Measurements from ENCODE around the gene CLTC. TPM values are rescaled to one million over a fixed set of nuclear protein-coding genes. Genes with fewer than 3 reads are reported as not detected.

The CLTC gene
- total and polyA plus RNA-seq, 2 of the 13 experiments (the other 11 are each of a cell fraction or from before 2014, with no cell fraction given), result 134 to 283 TPM

GRCh38 chr17:59693582-59693981 is 73.9 kb downstream of the CLTC start:
- no peak overlapping the region for H3K4me2 ChIP-seq (ENCODE audit: low read depth, low read length)
- no peaks in the 10 kb centered on the region for H3K9me3 ChIP-seq (ENCODE audit: low read length)
- ChIA-PET CTCF (ENCODE audit: low intra/inter-chr PET ratio, low total read pairs) (no interaction called here), POLR2A (interaction anchor here (2.1 kb wide), 1 partner anchor 13 kb away, joined by 6 read pairs; the partner anchor contains the start of genes PTRH2 and VMP1)
- no peak overlapping the region for H3K4me3 ChIP-seq (replicated peaks in 1 of 3; ENCODE audit: insufficient read depth in 1 of 3, low read depth in 2 of 3, low read length in 3 of 3)
- no peak overlapping the region for H3K9ac ChIP-seq (ENCODE audit: insufficient read depth, low read depth, low read length)
- 96% methylated on average over 7 of the region's 7 CpGs for WGBS (ENCODE audit: low lambda C conversion rate)
- DNase-seq (ENCODE audit: low spot score) (no peak), ATAC-seq (no peak; the same call in 2 of the 3 replicates), FAIRE-seq (no peak)
- TF ChIP-seq MEF2D (CRISPR knock-in tag; IDR thresholded peaks at IDR 0.05), result no peak
- no peak for TF ChIP-seq SMARCE1 (IDR thresholded peaks at IDR 0.05; ENCODE audit: borderline replicate concordance)
- TF ChIP-seq TERF1 (CRISPR knock-in tag; IDR thresholded peaks at IDR 0.05), result no peak
- peak; percentile 73 for TF ChIP-seq RBM22 (optimal IDR thresholded peaks at IDR 0.05; ENCODE audit: low read length)
- peaks cover 31 to 77% of the 10 kb centered on the region in 2 experiments for H3K36me3 ChIP-seq (replicated peaks in 1 of 2; ENCODE audit: control insufficient read depth in 1 of 2, insufficient read depth in 2 of 2, low read length in 2 of 2)
- peaks cover 27% of the 10 kb centered on the region for H3K79me2 ChIP-seq (ENCODE audit: insufficient read depth, low read length)
- peak overlapping the region; percentile 1 for H3K27ac ChIP-seq (ENCODE audit: extremely low read length, insufficient read depth, low read length)
- no peak overlapping the region for H2AFZ ChIP-seq (ENCODE audit: low read length)
- no TSS peak for BruUV-seq (replicated peaks)
- H3K27me3 ChIP-seq (ENCODE audit: control insufficient read depth in 1 of 2, insufficient read depth in 2 of 2, low read length in 2 of 2), result no peaks in the 10 kb centered on the region
- intact Hi-C loops (cut with micrococcal nuclease; ENCODE audit: unreplicated experiment) (no loop called here), in situ Hi-C loops (cut with HindIII; ENCODE audit: extremely low pct_ligation_motif_present, low pct_unique_long_range_greater_than_20kb) (no loop called here)
- peaks cover 41% of the 10 kb centered on the region for H3K4me1 ChIP-seq (ENCODE audit: insufficient read depth, low read length)
- H4K20me1 ChIP-seq (ENCODE audit: insufficient read depth, low read length), result peaks cover 25% of the 10 kb centered on the region

- intact Hi-C loops (cut with micrococcal nuclease; ENCODE audit: unreplicated experiment), result no loop called here
- ATAC-seq, result peak; percentile 25; the same call in 2 of the 3 replicates
- Histone ChIP-seq H2AFZ (ENCODE audit: low read length) (no peak overlapping the region), H3K4me3 (replicated peaks in 1 of 3; ENCODE audit: insufficient read depth in 1 of 3, low read depth in 2 of 3, low read length in 3 of 3) (no peak overlapping the region), H3K4me2 (ENCODE audit: low read depth, low read length) (no peak overlapping the region), H3K4me1 (ENCODE audit: insufficient read depth, low read length) (peaks cover 48% of the 10 kb centered on the region), H3K9ac (ENCODE audit: insufficient read depth, low read depth, low read length) (no peak overlapping the region), H3K36me3 (replicated peaks in 1 of 2; ENCODE audit: control insufficient read depth in 1 of 2, insufficient read depth in 2 of 2, low read length in 2 of 2) (peaks cover 34 to 78% of the 10 kb centered on the region in 2 experiments), H3K27me3 (ENCODE audit: control insufficient read depth in 1 of 2, insufficient read depth in 2 of 2, low read length in 2 of 2) (no peaks in the 10 kb centered on the region), H4K20me1 (ENCODE audit: insufficient read depth, low read length) (peaks cover 33% of the 10 kb centered on the region), H3K79me2 (ENCODE audit: insufficient read depth, low read length) (peaks cover 35% of the 10 kb centered on the region), H3K9me3 (ENCODE audit: low read length) (no peaks in the 10 kb centered on the region), H3K27ac (ENCODE audit: extremely low read length, insufficient read depth, low read length) (peak overlapping the region; percentile 19)
- BruUV-seq (replicated peaks), result no TSS peak
- no peak for FAIRE-seq
- POLR2A ChIA-PET, result interaction anchor here (2.1 kb wide), 1 partner anchor 13 kb away, joined by 6 read pairs; the partner anchor contains the start of genes PTRH2 and VMP1
- in situ Hi-C loops (cut with HindIII; ENCODE audit: extremely low pct_ligation_motif_present, low pct_unique_long_range_greater_than_20kb), result no loop called here
- no peak for DNase-seq (ENCODE audit: low spot score)
- CTCF ChIA-PET (ENCODE audit: low intra/inter-chr PET ratio, low total read pairs), result no interaction called here
- WGBS (ENCODE audit: low lambda C conversion rate), result 99% methylated on average over 2 of the region's 2 CpGs
- TF ChIP-seq HNF4A (CRISPR knock-in tag; IDR thresholded peaks at IDR 0.05) (0 out of 2 replicates have a peak, but pooled peaks have one; percentile 13), CCDC6 (CRISPR knock-in tag; IDR thresholded peaks at IDR 0.05) (no peak), XRCC5 (optimal IDR thresholded peaks at IDR 0.05; ENCODE audit: low read length) (no peak), FOXP1 (IDR thresholded peaks at IDR 0.05) (no peak), FOXP1 (CRISPR knock-in tag; IDR thresholded peaks at IDR 0.05) (0 out of 2 replicates have a peak, but pooled peaks have one; percentile 8), ONECUT2 (CRISPR knock-in tag; IDR thresholded peaks at IDR 0.05) (no peak), POLR2AphosphoS5 (IDR thresholded peaks at IDR 0.05; ENCODE audit: low read depth, low read length) (peak; percentile 42; the same call in 1 of the 2 replicates), ZSCAN30 (CRISPR knock-in tag; IDR thresholded peaks at IDR 0.05) (no peak), ZUFSP (CRISPR knock-in tag; IDR thresholded peaks at IDR 0.05; ENCODE audit: borderline replicate concordance) (no peak), HMGA1 (CRISPR knock-in tag; conservative IDR thresholded peaks at IDR 0.05) (no peak), PLRG1 (conservative IDR thresholded peaks at IDR 0.05) (no peak), RBFOX2 (IDR thresholded peaks at IDR 0.05; ENCODE audit: low read depth, low read length) (0 out of 2 replicates have a peak, but pooled peaks have one; percentile 17), ZC3H13 (CRISPR knock-in tag; IDR thresholded peaks at IDR 0.05) (peak; percentile 39; the same call in 1 of the 2 replicates)
Observed at GRCh38 chr17:59694344-59694743, 74.6 kb downstream of the CLTC start.
